Ovary (tissue), 9 donors: ENCODE results near the gene PDE4D. TPM values are rescaled to one million over a fixed set of nuclear protein-coding genes. Genes with fewer than 3 reads are reported as not detected.
"Not testable (repeated sequence)": the region's sequence is repeated elsewhere in the genome, so short reads cannot be mapped to it uniquely, and the experiment has no call there.

ENCODE experiments used
- DNase-seq, 5 donors: peaks; one replicate each; pipeline ENCODE4 v3.0.0-alpha.2; 2019 to 2020
- H3K27ac ChIP-seq, 2 donors: fragments of 200-600 bp; one replicate each; pipeline versions ENCODE4 v1.5.1 to v1.8.0; 2019 to 2022
- H3K27me3 ChIP-seq: fragments of 200-600 bp; one replicate; pipeline ENCODE4 v1.8.0; 2022
- H3K36me3 ChIP-seq: fragments of 200-600 bp; sonication (generic); one replicate; pipeline ENCODE4 v1.5.1; 2019
- H3K4me1 ChIP-seq: one replicate; pipeline ENCODE4 v1.8.1; 2013; ENCODE audit warnings: mild to moderate bottlenecking, moderate library complexity; ENCODE audit not compliant: insufficient read depth
- H3K4me3 ChIP-seq: fragments of 200-600 bp; sonication (generic); one replicate; pipeline ENCODE4 v1.5.1; 2017
- H3K9me3 ChIP-seq, 2 donors: fragments of 200-600 bp in 1 of 2; sonication (generic) in 1 of 2; one replicate each; pipeline versions ENCODE4 v1.5.1 to v1.8.1; 2013 to 2019; ENCODE audit warnings: mild to moderate bottlenecking in 1 of 2, moderate library complexity in 1 of 2
- CTCF ChIP-seq, 3 donors: fragments of 450-650 bp in 2 of 3; fragments of 200-600 bp in 1 of 3; IDR thresholded peaks; one replicate each; pipeline versions ENCODE4 v1.5.1 to v1.8.0; 2016 to 2022; ENCODE audit warnings: antibody characterized with exemption in 3 of 3, mild to moderate bottlenecking in 1 of 3
- EP300 ChIP-seq: sonication (generic); formaldehyde crosslinking; IDR thresholded peaks from one replicate; pipeline ENCODE4 v1.6.1; 2017; ENCODE audit warnings: antibody characterized with exemption
- POLR2A ChIP-seq: fragments of 450-650 bp; IDR thresholded peaks from one replicate; pipeline ENCODE4 v1.6.1; 2017; ENCODE audit warnings: antibody characterized with exemption, mild to moderate bottlenecking, moderate library complexity
- WGBS, 3 donors: extraction: QIAGEN DNeasy Blood & Tissue Kit in 1 of 3; methylation state at CpG; one replicate each; pipeline versions ENCODE4 v1.1.5 to v1.1.7; 2013 to 2017; 5-methylcytosine and 5-hydroxymethylcytosine counted together
- intact Hi-C, 4 donors: fragments of 100-400 bp; cut with DNase I; formaldehyde crosslinking; loops; one replicate each; pipeline versions ENCODE4 v1.11.0 to v1.15.1; 2022 to 2023
- polyA plus RNA-seq, 2 donors: library from polyadenylated mRNA; stranded (reverse); fragments of 200-250 nt in 1 of 2; fragments of 350-450 nt in 1 of 2; fragmentation: Illumina TruSeq in 1 of 2; extraction: RNeasy Lipid Tissue Mini Kit (QIAGEN cat#74804) in 1 of 2; gene quantifications; one replicate each; pipeline ENCODE4 v1.2.3, GENCODE V29; 2013 to 2014
- total RNA-seq, 7 donors: library from RNA; depleted of rRNA in 2 of 7; stranded (reverse); fragments of >200 nt in 2 of 7; fragmentation: NEBNext Ultra II Directional in 3 of 7; extraction: Animal tissue kit (Norgen Biotek cat#: 25700) in 3 of 7; gene quantifications; one replicate each; pipeline versions ENCODE4 v1.1.0 to v1.2.4, GENCODE V29; 2016 to 2023
- donor health status: DM: no; HTN: no; CAD: no; lungs with moderate emphysema.
- donor health status: DM: no; HTN: no; CAD: no.
- donor health status: Bipolar disorder and iron deficiency.
- donor health status: DM: yes; HTN: yes; CAD: no.
- donor health status: DM: no; HTN: no; CAD: no.
- donor health status: DM: yes; HTN: yes; CAD: no.

Gene PDE4D
- total and polyA plus RNA-seq, 9 donors = 1.3 to 67.6 (median 8.4) TPM

- intact Hi-C loops = loop anchor here in 1 of 4 donors (10.0 kb wide), 1 partner anchor 696 kb away; no protein-coding TSS in a partner anchor
- DNase-seq = no peak
- Histone ChIP-seq H3K9me3 (no peaks in the 10 kb centered on the region), H3K4me3 (no peak overlapping the region), H3K27ac (no peak overlapping the region), H3K27me3 (no peaks in the 10 kb centered on the region), H3K4me1 (no peaks in the 10 kb centered on the region), H3K36me3 (no peaks in the 10 kb centered on the region)
- TF ChIP-seq CTCF (IDR thresholded peaks at IDR 0.05) (no peak), POLR2A (no peak), EP300 (no peak)
- WGBS, 3 donors = 36 to 71% (median 48%) methylated on average over 1 of the region's 1 CpG
Observed at GRCh38 chr5:59418808-59419207, 474.7 kb downstream of the PDE4D start.

- no peak overlapping the region for H3K27ac ChIP-seq
- no peaks in the 10 kb centered on the region for H3K9me3 ChIP-seq
- DNase-seq = no peak
- 52 to 73% (median 58%) methylated on average over 1 of the region's 1 CpG for WGBS, 3 donors
- TF ChIP-seq EP300 (no peak), CTCF (IDR thresholded peaks at IDR 0.05) (no peak), POLR2A (no peak)
- H3K36me3 ChIP-seq = no peaks in the 10 kb centered on the region
- no peak overlapping the region for H3K4me3 ChIP-seq
- H3K4me1 ChIP-seq = no peaks in the 10 kb centered on the region
- H3K27me3 ChIP-seq = no peaks in the 10 kb centered on the region
- intact Hi-C loops = loop anchor here in 1 of 4 donors (10.0 kb wide), 1 partner anchor 698 kb away; no protein-coding TSS in a partner anchor
Observed at GRCh38 chr5:59416451-59416850, 477.1 kb downstream of the PDE4D start.

GRCh38 chr5:59416026-59416425 is 477.5 kb downstream of the PDE4D start:
- Histone ChIP-seq H3K9me3 (no peaks in the 10 kb centered on the region), H3K4me3 (no peak overlapping the region), H3K27ac (no peak overlapping the region), H3K36me3 (no peaks in the 10 kb centered on the region), H3K27me3 (no peaks in the 10 kb centered on the region), H3K4me1 (no peaks in the 10 kb centered on the region)
- DNase-seq = no peak
- TF ChIP-seq EP300 (no peak), POLR2A (no peak), CTCF (IDR thresholded peaks at IDR 0.05) (no peak)
- intact Hi-C loops = loop anchor here in 1 of 4 donors (10.0 kb wide), 1 partner anchor 699 kb away; no protein-coding TSS in a partner anchor
- 61 to 75% (median 64%) methylated on average over 4 of the region's 4 CpGs for WGBS, 3 donors

GRCh38 chr5:59412428-59412827 is 481.1 kb downstream of the PDE4D start:
- WGBS, 3 donors = 80 to 91% (median 89%) methylated on average over 2 of the region's 2 CpGs
- intact Hi-C loops = loop anchor here in 1 of 4 donors (10.0 kb wide), 1 partner anchor 702 kb away; no protein-coding TSS in a partner anchor
- no peaks in the 10 kb centered on the region for H3K36me3 ChIP-seq
- H3K9me3 ChIP-seq = no peaks in the 10 kb centered on the region
- no peak overlapping the region for H3K4me3 ChIP-seq
- H3K4me1 ChIP-seq = no peaks in the 10 kb centered on the region
- DNase-seq = no peak
- TF ChIP-seq CTCF (IDR thresholded peaks at IDR 0.05) (no peak), POLR2A (no peak), EP300 (no peak)
- H3K27ac ChIP-seq = no peak overlapping the region
- no peaks in the 10 kb centered on the region for H3K27me3 ChIP-seq

GRCh38 chr5:59408997-59409396 is 484.5 kb downstream of the PDE4D start:
- H3K27me3 ChIP-seq, intact Hi-C loops, H3K4me1 ChIP-seq, H3K36me3 ChIP-seq, H3K27ac ChIP-seq, DNase-seq, H3K9me3 ChIP-seq, H3K4me3 ChIP-seq: not testable (repeated sequence)
- WGBS, 3 donors = 94 to 96% (median 94%) methylated on average over 3 of the region's 3 CpGs
